Measurements from ENCODE around the gene GNPTG.

Gene GNPTG

GRCh38 chr16:1330260-1330914, 21.3 kb upstream of the GNPTG start:
- TF ChIP-seq MAX (IDR thresholded peaks at IDR 0.05; ENCODE audit: low read depth, low read length) (no peak), CTCF (IDR thresholded peaks at IDR 0.05; ENCODE audit: low read depth, low read length) (peak; percentile 75), POLR2A (IDR thresholded peaks at IDR 0.05; ENCODE audit: extremely low read depth, insufficient read length) (no peak), MYC (IDR thresholded peaks at IDR 0.05; ENCODE audit: low read depth, low read length) (no peak)
- no peak overlapping the region for H3K4me3 ChIP-seq (ENCODE audit: low read depth, low read length)
- DNase-seq (ENCODE audit: low read depth): peak; percentile 36

GRCh38 chr16:1330931-1331711, 20.6 kb upstream of the GNPTG start:
- TF ChIP-seq MYC (IDR thresholded peaks at IDR 0.05; ENCODE audit: low read depth, low read length): no peak
- TF ChIP-seq CTCF (IDR thresholded peaks at IDR 0.05; ENCODE audit: low read depth, low read length): no peak
- TF ChIP-seq POLR2A (IDR thresholded peaks at IDR 0.05; ENCODE audit: extremely low read depth, insufficient read length): no peak
- TF ChIP-seq MAX (IDR thresholded peaks at IDR 0.05; ENCODE audit: low read depth, low read length): no peak
- no peak overlapping the region for H3K4me3 ChIP-seq (ENCODE audit: low read depth, low read length)

GRCh38 chr16:1331712-1332617, 19.8 kb upstream of the GNPTG start:
- no peak overlapping the region for H3K4me3 ChIP-seq (ENCODE audit: low read depth, low read length)

More at GRCh38 chr16:1330931-1331711, 20.6 kb upstream of the GNPTG start:
- no peak for DNase-seq (ENCODE audit: low read depth)

GRCh38 chr16:1332618-1333148, 19.0 kb upstream of the GNPTG start:
- no peak for DNase-seq (ENCODE audit: low read depth)
- no peak for TF ChIP-seq POLR2A (IDR thresholded peaks at IDR 0.05; ENCODE audit: extremely low read depth, insufficient read length)
- no peak for TF ChIP-seq CTCF (IDR thresholded peaks at IDR 0.05; ENCODE audit: low read depth, low read length)
- TF ChIP-seq MAX (IDR thresholded peaks at IDR 0.05; ENCODE audit: low read depth, low read length): no peak
- no peak for TF ChIP-seq MYC (IDR thresholded peaks at IDR 0.05; ENCODE audit: low read depth, low read length)
- H3K4me3 ChIP-seq (ENCODE audit: low read depth, low read length): no peak overlapping the region

More at GRCh38 chr16:1331712-1332617, 19.8 kb upstream of the GNPTG start:
- peak; percentile 61 for DNase-seq (ENCODE audit: low read depth)
- TF ChIP-seq MYC (IDR thresholded peaks at IDR 0.05; ENCODE audit: low read depth, low read length): no peak
- no peak for TF ChIP-seq CTCF (IDR thresholded peaks at IDR 0.05; ENCODE audit: low read depth, low read length)
- no peak for TF ChIP-seq MAX (IDR thresholded peaks at IDR 0.05; ENCODE audit: low read depth, low read length)
- no peak for TF ChIP-seq POLR2A (IDR thresholded peaks at IDR 0.05; ENCODE audit: extremely low read depth, insufficient read length)

GRCh38 chr16:1333149-1333812, 18.4 kb upstream of the GNPTG start, which contains the start of gene BAIAP3:
Gene BAIAP3 (plus strand): TSS chr16:1333645. CDS start chr16:1338550, 4,905 bp downstream.
- H3K4me3 ChIP-seq (ENCODE audit: low read depth, low read length): no peak within 1 kb of the TSS
- TF ChIP-seq MAX (IDR thresholded peaks at IDR 0.05; ENCODE audit: low read depth, low read length) (no peak), POLR2A (IDR thresholded peaks at IDR 0.05; ENCODE audit: extremely low read depth, insufficient read length) (no peak), MYC (IDR thresholded peaks at IDR 0.05; ENCODE audit: low read depth, low read length) (no peak)
- DNase-seq (ENCODE audit: low read depth): no peak
